ENCODE data around the gene SPDYE5. TPM values are rescaled to one million over a fixed set of nuclear protein-coding genes. Genes with fewer than 3 reads are reported as not detected.

SPDYE5 gene
- total and polyA plus RNA-seq, 9 of the 15 experiments (the other 6 are each of a cell fraction or from before 2014, with no cell fraction given), result 0.07 to 0.28 (median 0.13) TPM; not detected in 6

- H3K79me2 ChIP-seq (ENCODE audit: control insufficient read depth, insufficient read depth, low read length), result no peaks in the 10 kb centered on the region
- no TSS peak for BruUV-seq (replicated peaks)
- H2AFZ ChIP-seq (ENCODE audit: low read depth, low read length), result peak overlapping the region; percentile 46; the same call in 1 of the 2 replicates
- FAIRE-seq (peak; percentile 79), DNase-seq (ENCODE audit: extremely low read depth in 1 of 4, low spot score in 3 of 4) (peak in 3 of 4 experiments; percentile 37 to 63 (median 52)), ATAC-seq (peak; percentile 76)
- no peak overlapping the region for H3K4me3 ChIP-seq
- peak overlapping the region; percentile 24; the same call in 1 of the 2 replicates for H3K4me2 ChIP-seq (ENCODE audit: insufficient read depth, low read length)
- no peaks in the 10 kb centered on the region for H3K9me3 ChIP-seq (replicated peaks; ENCODE audit: control insufficient read depth, insufficient read depth, low read depth, low read length)
- intact Hi-C loops (cut with micrococcal nuclease) (no loop called here), in situ Hi-C loops (cut with MboI) (no loop called here)
- CTCF ChIA-PET (ENCODE audit: low intra/inter-chr PET ratio), result no interaction called here
- WGBS (ENCODE audit: insufficient coverage, low coverage, missing lambda C conversion rate), result 34% methylated on average over 15 of the region's 15 CpGs
- H3K9ac ChIP-seq (ENCODE audit: insufficient read depth in 1 of 2, low read depth in 2 of 2, low read length in 2 of 2), result peak overlapping the region; percentile 22 to 77; a peak in 3 of 4 replicates
- H3K9me1 ChIP-seq (ENCODE audit: control insufficient read depth, insufficient read depth, low read length), result no peaks in the 10 kb centered on the region
- H3K27me3 ChIP-seq (ENCODE audit: control insufficient read depth in 2 of 2, insufficient read depth in 2 of 2, low read length in 2 of 2), result no peaks in the 10 kb centered on the region
- peaks cover 7 to 9% of the 10 kb centered on the region in 2 experiments; a peak in 3 of 5 replicates for H3K4me1 ChIP-seq (replicated peaks in 1 of 2; ENCODE audit: control insufficient read depth in 2 of 2, insufficient read depth in 2 of 2, low read length in 2 of 2)
- POLR2A ChIA-PET, result interaction anchor here (0.5 to 1.5 kb wide), 9 partner anchors 9 to 444 kb away, joined by 3 to 4 read pairs (median 3); no protein-coding TSS in a partner anchor
- H3K27ac ChIP-seq (ENCODE audit: extremely low read depth, low read depth, low read length), result 0 out of 3 replicates have a peak overlapping the region, but pooled peaks have one; percentile 23
- H3K36me3 ChIP-seq (ENCODE audit: control insufficient read depth, insufficient read depth, low read length), result peaks cover 13% of the 10 kb centered on the region; the same call in 1 of the 3 replicates
- H4K20me1 ChIP-seq (replicated peaks; ENCODE audit: control insufficient read depth, insufficient read depth, low read length), result no peaks in the 10 kb centered on the region; the same call in 1 of the 2 replicates
- TF ChIP-seq CXXC5 (CRISPR knock-in tag; IDR thresholded peaks at IDR 0.05) (peak; percentile 75), RCOR1 (IDR thresholded peaks at IDR 0.05; ENCODE audit: borderline replicate concordance in 1 of 2, low read depth in 2 of 2, low read length in 2 of 2) (0 out of 4 replicates have a peak, but pooled peaks of 1 of the 2 experiments have one; percentile 18), L3MBTL2 (IDR thresholded peaks at IDR 0.05) (peak; percentile 63), ZNF778 (CRISPR knock-in tag; IDR thresholded peaks at IDR 0.05) (no peak), MYC (IDR thresholded peaks at IDR 0.05; ENCODE audit: low read depth, low read length) (no peak), MYC (CRISPR knock-in tag; IDR thresholded peaks at IDR 0.05; ENCODE audit: borderline replicate concordance, low read depth) (no peak), GTF2F1 (IDR thresholded peaks at IDR 0.05; ENCODE audit: low read depth, low read length) (no peak), CTBP1 (IDR thresholded peaks at IDR 0.05; ENCODE audit: borderline replicate concordance) (peak; percentile 34; the same call in 1 of the 2 replicates), CBFA2T3 (IDR thresholded peaks at IDR 0.05) (peak; percentile 59), TCF3 (CRISPR knock-in tag; IDR thresholded peaks at IDR 0.05) (peak; percentile 62), EZH2 (IDR thresholded peaks at IDR 0.05; ENCODE audit: borderline replicate concordance, low read depth, low read length) (no peak), DPF2 (IDR thresholded peaks at IDR 0.05) (peak; percentile 32; the same call in 1 of the 2 replicates), KDM1A (IDR thresholded peaks at IDR 0.05) (no peak), BRF1 (IDR thresholded peaks at IDR 0.05; ENCODE audit: borderline replicate concordance, extremely low read depth, insufficient read length) (no peak), FOSL1 (tag; conservative IDR thresholded peaks at IDR 0.05) (peak; percentile 22; the same call in 1 of the 2 replicates), ARID1B (IDR thresholded peaks at IDR 0.05) (peak; percentile 54), ZEB2 (IDR thresholded peaks at IDR 0.05) (peak; percentile 45; the same call in 1 of the 2 replicates)
- TF ChIP-seq, protein P1, sequence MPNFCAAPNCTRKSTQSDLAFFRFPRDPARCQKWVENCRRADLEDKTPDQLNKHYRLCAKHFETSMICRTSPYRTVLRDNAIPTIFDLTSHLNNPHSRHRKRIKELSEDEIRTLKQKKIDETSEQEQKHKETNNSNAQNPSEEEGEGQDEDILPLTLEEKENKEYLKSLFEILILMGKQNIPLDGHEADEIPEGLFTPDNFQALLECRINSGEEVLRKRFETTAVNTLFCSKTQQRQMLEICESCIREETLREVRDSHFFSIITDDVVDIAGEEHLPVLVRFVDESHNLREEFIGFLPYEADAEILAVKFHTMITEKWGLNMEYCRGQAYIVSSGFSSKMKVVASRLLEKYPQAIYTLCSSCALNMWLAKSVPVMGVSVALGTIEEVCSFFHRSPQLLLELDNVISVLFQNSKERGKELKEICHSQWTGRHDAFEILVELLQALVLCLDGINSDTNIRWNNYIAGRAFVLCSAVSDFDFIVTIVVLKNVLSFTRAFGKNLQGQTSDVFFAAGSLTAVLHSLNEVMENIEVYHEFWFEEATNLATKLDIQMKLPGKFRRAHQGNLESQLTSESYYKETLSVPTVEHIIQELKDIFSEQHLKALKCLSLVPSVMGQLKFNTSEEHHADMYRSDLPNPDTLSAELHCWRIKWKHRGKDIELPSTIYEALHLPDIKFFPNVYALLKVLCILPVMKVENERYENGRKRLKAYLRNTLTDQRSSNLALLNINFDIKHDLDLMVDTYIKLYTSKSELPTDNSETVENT (CRISPR knock-in tag; IDR thresholded peaks at IDR 0.05), result no peak
- TF ChIP-seq, protein P2, sequence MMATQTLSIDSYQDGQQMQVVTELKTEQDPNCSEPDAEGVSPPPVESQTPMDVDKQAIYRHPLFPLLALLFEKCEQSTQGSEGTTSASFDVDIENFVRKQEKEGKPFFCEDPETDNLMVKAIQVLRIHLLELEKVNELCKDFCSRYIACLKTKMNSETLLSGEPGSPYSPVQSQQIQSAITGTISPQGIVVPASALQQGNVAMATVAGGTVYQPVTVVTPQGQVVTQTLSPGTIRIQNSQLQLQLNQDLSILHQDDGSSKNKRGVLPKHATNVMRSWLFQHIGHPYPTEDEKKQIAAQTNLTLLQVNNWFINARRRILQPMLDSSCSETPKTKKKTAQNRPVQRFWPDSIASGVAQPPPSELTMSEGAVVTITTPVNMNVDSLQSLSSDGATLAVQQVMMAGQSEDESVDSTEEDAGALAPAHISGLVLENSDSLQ (IDR thresholded peaks at IDR 0.05), result peak; percentile 58
Observed at GRCh38 chr7:75546237-75547015, 54.3 kb downstream of the SPDYE5 start.

All from K562 (cell line).